Upper lobe of left lung (tissue), 4 donors: ENCODE measurements around the gene ROBO1.

Experiments
- EP300 ChIP-seq, 4 donors: sonication (generic); formaldehyde crosslinking; IDR thresholded peaks; one replicate each; pipeline ENCODE4 v1.5.1; 2017; ENCODE audit warnings: antibody characterized with exemption in 4 of 4, control low read depth in 2 of 4
- POLR2AphosphoS5 ChIP-seq, 2 donors: sonication (generic); formaldehyde crosslinking; IDR thresholded peaks; one replicate each; pipeline ENCODE4 v1.5.1; 2017; ENCODE audit warnings: antibody characterized with exemption in 2 of 2

- TF ChIP-seq POLR2AphosphoS5 (IDR thresholded peaks at IDR 0.05) (no peak), EP300 (IDR thresholded peaks at IDR 0.05) (no peak)
Measured at GRCh38 chr3:78895528-78895927, 872.3 kb downstream of the ROBO1 start.
